ENCODE measurements around the gene UBE2D3.
A peak's percentile ranks its signal among the peaks of the same experiment; 100 is the strongest.
"Not testable (repeated sequence)": the region's sequence is repeated elsewhere in the genome, so short reads cannot be mapped to it uniquely, and the experiment has no call there.

Gene UBE2D3

DNA sequence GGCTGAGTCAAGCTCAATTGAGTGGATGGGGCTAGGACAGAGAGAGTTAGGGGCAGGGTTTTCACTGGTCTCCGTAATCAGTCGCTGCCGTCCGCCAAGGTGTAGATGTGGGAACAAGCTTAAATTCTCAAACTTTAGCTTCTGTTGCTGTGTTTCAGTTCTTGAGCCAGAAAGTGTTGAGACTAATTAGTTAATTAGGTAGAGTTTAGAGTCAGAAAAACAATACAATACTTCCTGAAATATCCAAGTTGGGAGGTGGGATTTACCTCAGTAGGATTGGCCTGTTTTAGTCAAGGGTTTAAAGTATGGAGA, 1.1 kb upstream of the UBE2D3 start:
- no peak for DNase-seq

DNA sequence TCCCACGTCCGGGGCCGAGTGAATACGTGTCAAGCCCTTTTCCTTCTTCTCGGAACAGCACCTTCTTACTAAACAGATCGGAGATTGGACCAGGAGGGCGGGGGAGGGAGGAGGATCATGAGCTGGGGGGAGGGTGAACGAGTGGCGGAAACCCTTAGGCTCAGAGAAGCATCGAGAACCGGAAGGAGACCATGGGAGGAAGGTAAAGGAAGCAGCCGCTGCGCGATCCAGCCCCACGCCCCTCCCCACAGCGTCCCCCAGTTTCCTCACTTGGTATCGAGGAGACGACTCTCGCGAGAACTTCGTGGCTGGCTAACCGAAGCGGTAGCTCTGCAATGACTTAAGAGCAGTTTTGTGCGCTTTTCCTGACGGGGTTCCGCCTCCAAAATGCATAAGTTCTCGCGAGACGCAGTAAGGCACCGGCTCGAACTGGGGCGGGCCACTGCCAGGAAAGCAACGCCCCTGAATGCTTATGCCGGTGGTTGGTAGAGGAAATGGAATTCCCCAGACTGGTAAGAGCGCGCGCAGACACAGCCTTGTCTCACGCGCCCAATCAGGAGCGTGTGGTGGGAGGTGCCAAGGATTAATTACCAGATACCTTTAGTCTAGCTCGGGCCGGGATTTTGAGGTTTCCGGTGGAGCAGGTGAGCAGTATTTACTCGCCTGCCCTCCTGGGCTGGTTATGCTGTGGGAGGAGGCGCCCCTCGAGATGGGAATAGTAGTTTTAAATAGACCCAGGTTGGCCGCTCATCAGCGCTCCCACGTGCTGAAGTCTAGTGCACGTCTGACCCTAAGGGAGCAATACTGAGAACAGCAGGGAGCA, 534 bp upstream of the UBE2D3 start:
- peak; percentile 95 for DNase-seq

GRCh38 chr4:102826105-102826889, 1.1 kb downstream of the UBE2D3 start:
- no peak for DNase-seq

- DNase-seq: peak; percentile 34
Observed at GRCh38 chr4:102825261-102826091, 1.9 kb downstream of the UBE2D3 start.

DNA sequence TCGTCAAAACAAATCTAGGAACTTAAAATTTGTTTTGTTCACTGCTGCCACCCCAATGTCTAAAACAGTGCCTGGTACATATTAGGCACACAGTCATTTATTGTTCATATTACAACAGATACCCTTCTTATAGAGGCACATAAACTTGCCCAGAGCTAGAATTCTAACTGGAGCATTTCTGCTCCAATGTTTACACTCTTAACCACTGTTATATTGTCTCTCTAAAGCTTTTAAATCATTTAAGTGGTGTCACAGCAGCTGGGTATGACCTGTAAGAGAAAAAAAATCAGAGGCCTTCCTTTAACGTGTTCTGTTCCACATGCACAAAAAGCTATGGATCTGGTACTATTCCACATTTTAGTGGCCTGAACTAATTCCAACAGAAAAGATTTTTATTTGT, 3.0 kb downstream of the UBE2D3 start:
- peak; percentile 3 for DNase-seq

- DNase-seq: no peak
Observed at GRCh38 chr4:102823897-102824296, 3.5 kb downstream of the UBE2D3 start.

GRCh38 chr4:102823464-102823863, 3.9 kb downstream of the UBE2D3 start:
- no peak for DNase-seq

DNA sequence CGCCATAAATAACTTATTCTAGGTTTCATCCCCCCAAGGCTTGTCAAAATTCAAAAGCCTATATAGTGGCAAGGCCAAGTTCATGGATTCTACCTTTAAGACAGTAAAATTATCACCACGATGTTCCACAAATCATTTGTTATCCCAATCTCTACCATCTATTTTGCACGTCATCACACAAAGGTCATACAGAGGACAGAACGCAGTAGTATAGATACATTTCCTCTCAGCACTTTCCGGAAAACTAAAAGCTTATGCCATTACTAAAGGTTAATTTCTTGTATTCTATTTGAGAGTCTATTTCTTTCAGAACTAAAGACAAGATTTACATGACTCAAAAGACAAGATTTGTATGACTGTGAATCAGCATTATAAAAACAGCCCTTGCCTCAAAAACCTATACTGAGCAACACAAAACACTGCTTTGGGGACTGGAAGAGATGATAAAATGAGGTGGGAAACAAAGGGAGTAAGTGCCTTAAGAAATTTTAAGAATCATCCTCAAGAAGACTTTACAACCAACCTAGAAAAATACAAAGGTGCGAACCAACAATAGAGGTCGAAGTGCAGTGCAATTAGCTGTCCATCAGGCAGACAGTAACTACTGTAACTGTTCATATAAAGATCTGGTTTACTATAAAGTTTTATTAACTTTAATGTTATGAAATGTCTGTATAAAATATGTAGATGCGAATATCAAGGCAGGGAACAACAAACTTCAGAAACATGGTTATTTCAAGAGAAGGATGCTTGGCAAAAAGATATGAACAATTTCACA, 7.6 kb downstream of the UBE2D3 start:
- DNase-seq: no peak

DNA sequence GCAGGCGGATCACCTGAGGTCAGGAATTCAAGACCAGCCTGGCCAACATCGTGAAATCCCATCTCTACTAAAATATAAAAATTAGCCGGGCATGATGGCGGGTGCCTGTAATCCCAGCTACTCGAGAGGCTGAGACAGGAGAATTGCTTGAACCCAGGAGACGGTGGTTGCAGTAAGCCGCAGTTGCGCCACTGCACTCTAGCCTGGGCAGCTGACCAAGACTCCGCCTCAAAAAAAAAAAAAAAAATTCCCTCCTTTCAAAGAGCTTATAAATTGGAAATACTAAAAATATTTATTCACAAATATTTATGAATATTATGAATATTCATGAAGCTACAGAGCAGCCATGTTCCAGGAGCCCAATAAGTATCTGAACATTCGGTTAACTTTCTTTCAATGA, 8.3 kb downstream of the UBE2D3 start:
- DNase-seq: not testable (repeated sequence)

DNA sequence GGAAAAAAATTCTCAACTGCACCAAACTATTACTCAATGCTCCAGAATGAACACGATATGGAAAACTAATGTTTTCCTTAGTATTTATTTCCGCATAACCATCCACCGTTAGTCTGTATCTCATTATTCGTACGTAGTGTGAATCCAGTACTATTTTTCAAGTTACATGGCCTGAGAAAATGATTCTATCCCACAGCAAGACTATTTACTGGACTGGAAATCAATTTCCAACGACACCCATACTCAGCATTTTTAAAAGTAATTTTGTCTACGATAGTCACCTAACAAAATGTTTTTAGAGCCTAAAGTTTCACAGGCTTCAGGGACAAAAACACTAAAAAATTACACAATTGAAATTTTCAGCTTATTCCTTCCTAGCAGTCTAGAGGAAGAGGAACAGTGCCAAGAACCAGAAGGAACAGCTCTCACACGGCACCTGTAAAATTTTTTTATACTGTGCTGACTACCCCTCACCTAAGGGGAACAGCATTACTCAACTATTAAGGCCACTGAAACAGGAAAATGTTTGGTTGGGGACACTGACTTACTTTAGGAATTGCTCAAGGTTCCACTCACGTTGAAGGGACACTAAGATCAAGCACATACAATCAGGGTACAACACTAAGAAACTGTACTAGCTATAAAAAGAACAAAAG, 9.6 kb downstream of the UBE2D3 start:
- DNase-seq: no peak

DNA sequence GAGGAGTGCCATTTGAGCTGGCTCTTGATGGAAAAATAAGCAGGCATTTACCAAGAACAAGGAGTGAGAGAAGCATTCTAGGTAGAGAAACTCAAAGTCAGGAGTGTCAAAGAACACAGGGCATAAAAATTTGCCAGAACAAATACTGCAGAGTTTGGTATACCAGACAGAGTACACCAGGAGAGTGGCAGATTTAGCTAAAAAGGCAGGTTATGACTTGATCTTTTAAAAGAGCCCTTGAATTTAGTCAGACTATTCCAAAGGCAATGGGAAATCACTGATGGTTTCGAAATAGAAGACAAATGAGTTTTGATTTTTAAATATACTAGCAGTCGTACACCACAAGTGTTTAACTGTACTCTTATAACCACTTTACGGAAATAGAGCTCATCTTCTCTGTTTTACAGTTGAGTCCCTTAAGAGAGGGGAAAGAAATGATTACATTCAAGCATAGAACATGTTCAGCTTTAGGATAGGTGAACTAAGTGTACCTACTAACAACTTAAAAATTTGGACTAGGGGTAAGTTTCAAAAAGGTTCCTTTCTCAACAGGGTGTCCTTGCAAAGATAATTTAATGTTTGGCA, 10.2 kb downstream of the UBE2D3 start:
- DNase-seq: no peak

- no peak for DNase-seq
Observed at GRCh38 chr4:102815981-102816380, 11.4 kb downstream of the UBE2D3 start.

- no peak for DNase-seq
Observed at GRCh38 chr4:102809691-102810090, 17.7 kb downstream of the UBE2D3 start.

- DNase-seq: no peak
Observed at GRCh38 chr4:102809190-102809589, 18.2 kb downstream of the UBE2D3 start.

GRCh38 chr4:102808009-102808408, 19.3 kb downstream of the UBE2D3 start:
- DNase-seq: no peak

DNA sequence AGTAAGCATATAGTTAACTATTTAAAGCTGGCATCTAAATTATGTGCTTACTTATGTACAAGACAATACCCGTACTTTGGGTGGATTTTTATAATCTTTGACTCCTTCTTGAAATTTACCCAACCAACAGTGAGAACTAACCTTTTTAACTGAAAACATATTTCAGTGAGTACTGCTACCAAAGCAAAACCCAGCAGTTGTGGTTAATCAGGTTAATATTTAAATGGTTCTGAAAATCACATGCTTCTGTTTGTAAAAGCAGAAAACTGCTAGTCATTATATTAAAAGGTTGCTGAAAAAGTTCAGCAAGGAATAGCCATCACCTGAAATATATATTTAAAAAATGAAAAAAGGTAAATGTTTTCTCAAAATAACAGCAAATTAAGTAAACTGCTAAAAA, 20.0 kb downstream of the UBE2D3 start:
- no peak for DNase-seq

- no peak for DNase-seq
Observed at GRCh38 chr4:102799816-102800215, 27.5 kb downstream of the UBE2D3 start.

GRCh38 chr4:102794999-102795398, 32.4 kb downstream of the UBE2D3 start:
- no peak for DNase-seq

- no peak for DNase-seq
Observed at GRCh38 chr4:102792361-102792936, 34.9 kb downstream of the UBE2D3 start.

GRCh38 chr4:102791318-102791835, 36.0 kb downstream of the UBE2D3 start:
- no peak for DNase-seq

DNA sequence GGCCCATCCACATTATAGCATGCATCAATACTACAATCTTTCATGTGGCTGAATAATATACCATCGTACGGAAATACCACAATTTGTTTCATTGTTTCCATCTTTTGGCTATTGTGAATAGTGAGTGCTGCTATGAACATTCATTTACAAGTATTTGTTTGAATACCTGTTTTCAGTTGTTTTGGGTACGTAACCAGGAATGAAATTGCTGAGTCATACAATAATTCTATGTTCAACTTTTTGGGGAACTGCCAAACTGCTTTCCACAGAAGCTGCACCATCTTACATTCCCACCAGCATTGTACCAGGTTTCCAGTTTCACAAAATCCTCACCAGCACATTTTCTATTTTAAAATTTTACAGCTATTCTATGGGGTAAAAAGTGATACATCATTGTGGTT, 38.0 kb downstream of the UBE2D3 start:
- no peak for DNase-seq

Data from NCI-H510A treated with DMSO at 0.1 percent for 48 hours (cell line).